A549 (cell line): Measurements from ENCODE around the gene RTP2. TPM values are rescaled to one million over a fixed set of nuclear protein-coding genes. Genes with fewer than 3 reads are reported as not detected.

Experiments
- ATAC-seq, 2 experiments: fragments of 200-7000 bp in 1 of 2; fragments of >200 bp in 1 of 2; cut with Nextera tagmentation in 1 of 2; cut with Tn5 transposase in 1 of 2; 3 replicates each; pipeline versions ENCODE4 v1.8.0 to v1.9.1; 2018 to 2020; ENCODE audit warnings: mild to moderate bottlenecking in 1 of 2, moderate library complexity in 1 of 2
- CTCF ChIA-PET: fragments of 300-600 bp; sonication (Branson Sonifier 250); formaldehyde crosslinking; extraction: SDS; loops from one replicate; lab custom pipeline; 2021; ENCODE audit warnings: antibody characterized with exemption, inconsistent platforms; lab: Yijun Ruan, JAX
- POLR2A ChIA-PET: fragments of 350-600 bp; formaldehyde crosslinking; extraction: SDS; loops from one replicate; lab custom pipeline; 2021; ENCODE audit warnings: antibody characterized with exemption, inconsistent platforms; lab: Yijun Ruan, JAX
- DNase-seq, 2 experiments: peaks; one replicate each; pipeline versions ENCODE4 v3.0.0 to v3.0.0-alpha.2; 2011 to 2016; ENCODE audit warnings: low read depth in 1 of 2, low spot score in 1 of 2
- FAIRE-seq: peaks from 2 replicates; lab custom pipeline; 2011; peaks lifted over from hg19 to GRCh38; lab: Jason Lieb, UNC
- H3K27ac ChIP-seq, 2 experiments: fragments of >200 bp; sonication (Bioruptor Twin); formaldehyde crosslinking; 3 replicates each; pipeline ENCODE4 v1.5.1; 2016 to 2017
- H3K4me1 ChIP-seq: fragments of >200 bp; sonication (Bioruptor Twin); formaldehyde crosslinking; 3 replicates; pipeline ENCODE4 v1.6.1; 2016
- H3K4me2 ChIP-seq: fragments of >200 bp; sonication (Bioruptor Twin); formaldehyde crosslinking; 3 replicates; pipeline ENCODE4 v1.6.1; 2016
- H3K4me3 ChIP-seq: fragments of >200 bp; sonication (Bioruptor Twin); formaldehyde crosslinking; 3 replicates; pipeline ENCODE4 v1.5.1; 2016
- H3K9me3 ChIP-seq: fragments of >200 bp; sonication (Bioruptor Twin); formaldehyde crosslinking; 3 replicates; pipeline ENCODE4 v1.6.1; 2016
- BHLHE40 ChIP-seq: IDR thresholded peaks from 2 replicates; pipeline ENCODE4 v1.6.1; 2012; ENCODE audit warnings: low read depth, low read length, inconsistent platforms
- CHD2 ChIP-seq: fragments of 150-350 bp; IDR thresholded peaks from 2 replicates; pipeline ENCODE4 v1.6.1; 2014; ENCODE audit warnings: low read length; ENCODE audit not compliant: partially characterized antibody
- CHD4 ChIP-seq: fragments of 200-600 bp; sonication (generic); IDR thresholded peaks from 2 replicates; pipeline ENCODE4 v1.6.1; 2016; ENCODE audit warnings: antibody characterized with exemption, mild to moderate bottlenecking, borderline replicate concordance
- EHMT2 ChIP-seq: fragments of 200-600 bp; sonication (generic); IDR thresholded peaks from 2 replicates; pipeline ENCODE4 v1.6.1; 2016; ENCODE audit warnings: antibody characterized with exemption, low read depth, mild to moderate bottlenecking, moderate library complexity
- ELK1 ChIP-seq: fragments of 150-350 bp; IDR thresholded peaks from 2 replicates; pipeline ENCODE4 v1.6.1; 2014; ENCODE audit warnings: low read depth, mild to moderate bottlenecking, low read length
- EP300 ChIP-seq, 2 experiments: fragments of >200 bp; sonication (Bioruptor Twin); formaldehyde crosslinking; IDR thresholded peaks; 2 replicates in 1 of 2; 3 replicates in 1 of 2; pipeline ENCODE4 v1.6.1; 2016 to 2017
- FOSB ChIP-seq: fragments of 250-450 bp; sonication (Bioruptor Pico); IDR thresholded peaks from 2 replicates; pipeline ENCODE4 v1.5.0; 2020; ENCODE audit warnings: mild to moderate bottlenecking, moderate library complexity
- FOXS1 ChIP-seq: fragments of 250-450 bp; sonication (Bioruptor Pico); IDR thresholded peaks from 2 replicates; pipeline ENCODE4 v1.5.0; 2020; ENCODE audit warnings: mild to moderate bottlenecking, moderate library complexity
- HDAC2 ChIP-seq: fragments of 200-600 bp; sonication (generic); IDR thresholded peaks from 2 replicates; pipeline ENCODE4 v1.6.1; 2016
- HEYL ChIP-seq: fragments of 250-450 bp; sonication (Bioruptor Pico); IDR thresholded peaks from 2 replicates; pipeline ENCODE4 v1.8.0; 2021; ENCODE audit warnings: mild to moderate bottlenecking, moderate library complexity
- HOXB13 ChIP-seq: fragments of 250-450 bp; sonication (Bioruptor Pico); IDR thresholded peaks from 2 replicates; pipeline ENCODE4 v1.5.0; 2020; ENCODE audit warnings: low read depth, mild to moderate bottlenecking, moderate library complexity
- JUNB ChIP-seq: fragments of >200 bp; sonication (Bioruptor Twin); formaldehyde crosslinking; IDR thresholded peaks from 2 replicates; pipeline ENCODE4 v1.6.1; 2016
- KDM1A ChIP-seq: fragments of 200-600 bp; sonication (generic); IDR thresholded peaks from 2 replicates; pipeline ENCODE4 v1.6.1; 2016; ENCODE audit warnings: low read depth, mild to moderate bottlenecking
- KDM5A ChIP-seq: fragments of 200-600 bp; sonication (generic); IDR thresholded peaks from 2 replicates; pipeline ENCODE4 v1.6.1; 2016; ENCODE audit warnings: antibody characterized with exemption, mild to moderate bottlenecking
- MAFK ChIP-seq: fragments of 450-650 bp; IDR thresholded peaks from 2 replicates; pipeline ENCODE4 v1.6.1; 2014; ENCODE audit not compliant: partially characterized antibody
- MYC ChIP-seq: IDR thresholded peaks from 2 replicates; pipeline ENCODE4 v1.6.1; 2012; ENCODE audit warnings: mild to moderate bottlenecking, inconsistent platforms, low read length, improper control_type of control experiment, borderline replicate concordance
- NR3C1 ChIP-seq: fragments of >200 bp; sonication (Bioruptor Twin); formaldehyde crosslinking; IDR thresholded peaks from 3 replicates; pipeline ENCODE4 v1.6.1; 2017
- POLR2A ChIP-seq: IDR thresholded peaks from 2 replicates; pipeline ENCODE4 v1.6.1; 2012; ENCODE audit warnings: mild to moderate bottlenecking, low read length
- POLR2AphosphoS2 ChIP-seq: conservative IDR thresholded peaks from 2 replicates; pipeline ENCODE4 v1.6.1; 2012; ENCODE audit warnings: low read length, improper control_type of control experiment, inconsistent platforms
- RAD21 ChIP-seq, 2 experiments: fragments of >200 bp in 1 of 2; sonication (Bioruptor Twin) in 1 of 2; formaldehyde crosslinking in 1 of 2; IDR thresholded peaks in 1 of 2; conservative IDR thresholded peaks in 1 of 2; 2 replicates in 1 of 2; 3 replicates in 1 of 2; pipeline ENCODE4 v1.6.1; 2012 to 2018; ENCODE audit warnings: inconsistent platforms in 1 of 2
- RNF2 ChIP-seq: fragments of 200-600 bp; sonication (generic); IDR thresholded peaks from 2 replicates; pipeline ENCODE4 v1.6.1; 2016; ENCODE audit warnings: low read depth, mild to moderate bottlenecking, antibody characterized with exemption, moderate library complexity, borderline replicate concordance
- SREBF2 ChIP-seq: fragments of 450-650 bp; IDR thresholded peaks from 2 replicates; pipeline ENCODE4 v1.6.1; 2014; ENCODE audit warnings: mild to moderate bottlenecking, moderate library complexity
- USF2 ChIP-seq: fragments of 450-650 bp; IDR thresholded peaks from 2 replicates; pipeline ENCODE4 v1.6.1; 2014; ENCODE audit warnings: antibody characterized with exemption
- ZFP36 ChIP-seq: fragments of 450-650 bp; IDR thresholded peaks from 2 replicates; pipeline ENCODE4 v1.6.1; 2014; ENCODE audit warnings: borderline replicate concordance; ENCODE audit not compliant: partially characterized antibody
- ZNF302 ChIP-seq: fragments of 250-450 bp; sonication (Bioruptor Pico); IDR thresholded peaks from 2 replicates; pipeline ENCODE4 v1.9.0; 2021; ENCODE audit warnings: inconsistent platforms, mild to moderate bottlenecking, moderate library complexity
- ZSCAN20 ChIP-seq: fragments of 250-450 bp; sonication (Bioruptor Pico); IDR thresholded peaks from 2 replicates; pipeline ENCODE4 v1.8.0; 2022; ENCODE audit warnings: mild to moderate bottlenecking, moderate library complexity
- WGBS: methylation state at CpG from one replicate; pipeline ENCODE4 v1.1.6; 2017; ENCODE audit errors: missing lambda C conversion rate; 5-methylcytosine and 5-hydroxymethylcytosine counted together
- polyA plus RNA-seq, 4 experiments: library from polyadenylated mRNA; depleted of rRNA in 3 of 4; stranded (reverse); fragments of >200 nt; fragmentation: RNase III in 1 of 4; extraction: RNeasy Plus Mini Kit Qiagen cat#74134 plus additional on column Dnase treatment in 1 of 4; gene quantifications; 2 replicates in 3 of 4; 3 replicates in 1 of 4; pipeline ENCODE4 v1.2.3, GENCODE V29; 2011 to 2017

RTP2 gene
- polyA plus RNA-seq, 2 of the 4 experiments (the other 2 are of a cell fraction), result not detected

DNA sequence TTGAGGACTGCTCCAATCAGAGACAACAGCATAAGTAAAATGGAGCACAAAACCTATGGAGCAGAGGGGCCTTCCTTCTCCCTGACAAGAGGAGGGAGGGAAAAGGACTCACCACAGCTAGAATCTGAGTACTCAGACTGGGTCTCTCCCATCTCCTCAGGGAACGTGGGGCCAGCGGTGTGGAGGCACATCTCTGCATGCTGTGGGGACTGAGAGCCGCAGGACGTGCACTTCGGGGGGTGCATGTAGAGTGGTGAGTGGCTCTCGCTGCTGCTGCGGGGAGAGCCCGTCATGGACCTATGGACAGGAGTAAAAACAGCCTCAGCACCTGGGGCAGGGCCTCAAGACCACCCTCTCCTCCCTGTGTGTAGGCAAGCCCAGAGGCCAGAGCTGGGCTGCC is 25.9 kb upstream of the RTP2 start:
- WGBS, result 90% methylated on average over 4 of the region's 8 CpGs
- Histone ChIP-seq H3K27ac (no peak overlapping the region), H3K4me3 (no peak overlapping the region), H3K9me3 (no peaks in the 10 kb centered on the region), H3K4me2 (no peak overlapping the region), H3K4me1 (no peaks in the 10 kb centered on the region)
- DNase-seq (no peak), FAIRE-seq (no peak), ATAC-seq (no peak)
- ChIA-PET POLR2A (no interaction called here), CTCF (interaction anchor here (1.4 kb wide), 1 partner anchor 409 kb away, joined by 3 read pairs; no protein-coding TSS in a partner anchor)
- no peak for TF ChIP-seq POLR2A
- no peak for TF ChIP-seq BHLHE40
- TF ChIP-seq EP300 (IDR thresholded peaks at IDR 0.05), result no peak
- no peak for TF ChIP-seq CHD2
- no peak for TF ChIP-seq HDAC2
- no peak for TF ChIP-seq RAD21 (conservative IDR thresholded peaks at IDR 0.05 in 1 of 2, IDR thresholded peaks at IDR 0.05 in 1 of 2)
- no peak for TF ChIP-seq HOXB13
- no peak for TF ChIP-seq ZNF302 (CRISPR knock-in tag)
- no peak for TF ChIP-seq SREBF2
- no peak for TF ChIP-seq FOSB (CRISPR knock-in tag)
- no peak for TF ChIP-seq MYC

- no peak overlapping the region for H3K4me3 ChIP-seq
- 94% methylated on average over 11 of the region's 13 CpGs for WGBS
- no peak overlapping the region for H3K4me2 ChIP-seq
- no peak overlapping the region for H3K27ac ChIP-seq
- ATAC-seq, result no peak
- TF ChIP-seq ELK1 (no peak), KDM5A (no peak)
- TF ChIP-seq, all 56 proteins: peak for 0
- no peaks in the 10 kb centered on the region for H3K9me3 ChIP-seq
- DNase-seq (no peak), FAIRE-seq (no peak)
- H3K4me1 ChIP-seq, result no peaks in the 10 kb centered on the region
- ChIA-PET CTCF (no interaction called here), POLR2A (no interaction called here)
Measured at GRCh38 chr3:187726564-187726963, 24.2 kb upstream of the RTP2 start.

- Histone ChIP-seq H3K4me1 (no peaks in the 10 kb centered on the region), H3K4me2 (no peak overlapping the region), H3K9me3 (no peaks in the 10 kb centered on the region), H3K4me3 (no peak overlapping the region), H3K27ac (no peak overlapping the region)
- 86% methylated on average over 7 of the region's 7 CpGs for WGBS
- ATAC-seq (no peak), FAIRE-seq (no peak), DNase-seq (no peak)
- ChIA-PET CTCF (no interaction called here), POLR2A (no interaction called here)
- no peak for TF ChIP-seq RNF2
- no peak for TF ChIP-seq CHD4
- TF ChIP-seq HEYL (CRISPR knock-in tag), result no peak
- no peak for TF ChIP-seq EHMT2
- no peak for TF ChIP-seq ZFP36
- no peak for TF ChIP-seq KDM1A
- TF ChIP-seq SREBF2, result no peak
- no peak for TF ChIP-seq ZNF302 (CRISPR knock-in tag)
- no peak for TF ChIP-seq NR3C1
- TF ChIP-seq MAFK, result no peak
- TF ChIP-seq ZSCAN20 (CRISPR knock-in tag), result no peak
- TF ChIP-seq HDAC2, result no peak
- no peak for TF ChIP-seq JUNB
- no peak for TF ChIP-seq FOXS1 (CRISPR knock-in tag)
- TF ChIP-seq POLR2AphosphoS2, result no peak
- TF ChIP-seq MYC, result no peak
- no peak for TF ChIP-seq USF2
Measured at GRCh38 chr3:187725653-187726370, 23.5 kb upstream of the RTP2 start.
